ENCODE data around the gene PDCD10. TPM values are rescaled to one million over a fixed set of nuclear protein-coding genes. Genes with fewer than 3 reads are reported as not detected.

Gene PDCD10
- polyA plus RNA-seq, 1 of the 3 experiments (the other 2 are of a cell fraction) = 29.0 TPM

- Histone ChIP-seq H3K36me3 (replicated peaks in 1 of 2; ENCODE audit: control insufficient read depth in 1 of 2, insufficient read depth in 2 of 2, low read length in 1 of 2) (no peaks in the 10 kb centered on the region), H3K9ac (no peak overlapping the region), H3F3A (replicated peaks; ENCODE audit: insufficient read depth) (no peaks in the 10 kb centered on the region), H3K79me2 (ENCODE audit: insufficient read depth) (no peaks in the 10 kb centered on the region), H3K4me2 (no peak overlapping the region), H2AFZ (ENCODE audit: low read depth) (no peak overlapping the region), H3K4me3 (ENCODE audit: low read depth in 2 of 2, low read length in 1 of 2) (no peak overlapping the region), H3K9me3 (no peaks in the 10 kb centered on the region), H3K27ac (ENCODE audit: low read depth in 2 of 2, low read length in 1 of 2) (no peak overlapping the region; a peak in 1 of 4 replicates), H3K27me3 (ENCODE audit: insufficient read depth) (no peaks in the 10 kb centered on the region), H3K9me2 (no peaks in the 10 kb centered on the region), H4K20me1 (ENCODE audit: insufficient read depth) (no peaks in the 10 kb centered on the region), H3K4me1 (ENCODE audit: control insufficient read depth in 1 of 2, insufficient read depth in 2 of 2, low read depth in 1 of 2, low read length in 1 of 2) (peaks cover 0 to 22% of the 10 kb centered on the region in 2 experiments; a peak in 2 of 4 replicates)
- TF ChIP-seq GABPA (IDR thresholded peaks at IDR 0.05; ENCODE audit: low read depth) (no peak), CHD2 (IDR thresholded peaks at IDR 0.05; ENCODE audit: low read length, partially characterized antibody) (peak; percentile 10), RAD21 (IDR thresholded peaks at IDR 0.05; ENCODE audit: low read length) (no peak), EP300 (IDR thresholded peaks at IDR 0.05; ENCODE audit: borderline replicate concordance in 1 of 2, low read depth in 1 of 2, low read length in 1 of 2) (0 out of 4 replicates have a peak, but pooled peaks of 1 of the 2 experiments have one; percentile 7), SMC3 (IDR thresholded peaks at IDR 0.05; ENCODE audit: low read depth, low read length) (no peak), TCF12 (IDR thresholded peaks at IDR 0.05) (no peak), JUND (IDR thresholded peaks at IDR 0.05) (no peak), SIN3A (IDR thresholded peaks at IDR 0.05; ENCODE audit: borderline replicate concordance, low read depth, low read length) (no peak), USF2 (IDR thresholded peaks at IDR 0.05; ENCODE audit: borderline replicate concordance, low read depth, low read length) (no peak), YY1 (IDR thresholded peaks at IDR 0.05; ENCODE audit: low read depth) (no peak), MXI1 (IDR thresholded peaks at IDR 0.05; ENCODE audit: low read depth, low read length) (peak; percentile 43; the same call in 1 of the 2 replicates), RCOR1 (IDR thresholded peaks at IDR 0.05; ENCODE audit: low read length) (no peak)
- TF ChIP-seq, protein P1, sequence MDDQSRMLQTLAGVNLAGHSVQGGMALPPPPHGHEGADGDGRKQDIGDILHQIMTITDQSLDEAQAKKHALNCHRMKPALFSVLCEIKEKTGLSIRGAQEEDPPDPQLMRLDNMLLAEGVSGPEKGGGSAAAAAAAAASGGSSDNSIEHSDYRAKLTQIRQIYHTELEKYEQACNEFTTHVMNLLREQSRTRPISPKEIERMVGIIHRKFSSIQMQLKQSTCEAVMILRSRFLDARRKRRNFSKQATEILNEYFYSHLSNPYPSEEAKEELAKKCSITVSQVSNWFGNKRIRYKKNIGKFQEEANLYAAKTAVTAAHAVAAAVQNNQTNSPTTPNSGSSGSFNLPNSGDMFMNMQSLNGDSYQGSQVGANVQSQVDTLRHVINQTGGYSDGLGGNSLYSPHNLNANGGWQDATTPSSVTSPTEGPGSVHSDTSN (IDR thresholded peaks at IDR 0.05) = no peak
- TF ChIP-seq, protein P2, sequence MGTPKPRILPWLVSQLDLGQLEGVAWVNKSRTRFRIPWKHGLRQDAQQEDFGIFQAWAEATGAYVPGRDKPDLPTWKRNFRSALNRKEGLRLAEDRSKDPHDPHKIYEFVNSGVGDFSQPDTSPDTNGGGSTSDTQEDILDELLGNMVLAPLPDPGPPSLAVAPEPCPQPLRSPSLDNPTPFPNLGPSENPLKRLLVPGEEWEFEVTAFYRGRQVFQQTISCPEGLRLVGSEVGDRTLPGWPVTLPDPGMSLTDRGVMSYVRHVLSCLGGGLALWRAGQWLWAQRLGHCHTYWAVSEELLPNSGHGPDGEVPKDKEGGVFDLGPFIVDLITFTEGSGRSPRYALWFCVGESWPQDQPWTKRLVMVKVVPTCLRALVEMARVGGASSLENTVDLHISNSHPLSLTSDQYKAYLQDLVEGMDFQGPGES (IDR thresholded peaks at IDR 0.05; ENCODE audit: low read depth, low read length) = no peak
- no peak for DNase-seq
- WGBS (ENCODE audit: low lambda C conversion rate) = 38% methylated on average over 1 of the region's 1 CpG
- CTCF ChIA-PET = no interaction called here
- POLR2A ChIA-PET = no interaction called here
These were observed 49.1 kb upstream of the PDCD10 start for GRCh38 chr3:167783781-167784180.

GRCh38 chr3:167780214-167780883 lies 45.7 kb upstream of the PDCD10 start:
- Histone ChIP-seq H3K9me2 (no peaks in the 10 kb centered on the region), H2AFZ (ENCODE audit: low read depth) (no peak overlapping the region), H3F3A (replicated peaks; ENCODE audit: insufficient read depth) (no peaks in the 10 kb centered on the region), H3K79me2 (ENCODE audit: insufficient read depth) (no peaks in the 10 kb centered on the region), H4K20me1 (ENCODE audit: insufficient read depth) (no peaks in the 10 kb centered on the region), H3K27me3 (ENCODE audit: insufficient read depth) (no peaks in the 10 kb centered on the region), H3K27ac (ENCODE audit: low read depth in 2 of 2, low read length in 1 of 2) (no peak overlapping the region), H3K9me3 (no peaks in the 10 kb centered on the region), H3K36me3 (replicated peaks in 1 of 2; ENCODE audit: control insufficient read depth in 1 of 2, insufficient read depth in 2 of 2, low read length in 1 of 2) (no peaks in the 10 kb centered on the region), H3K9ac (no peak overlapping the region), H3K4me1 (ENCODE audit: control insufficient read depth in 1 of 2, insufficient read depth in 2 of 2, low read depth in 1 of 2, low read length in 1 of 2) (peaks cover 0 to 6% of the 10 kb centered on the region in 2 experiments; a peak in 2 of 4 replicates), H3K4me3 (ENCODE audit: low read depth in 2 of 2, low read length in 1 of 2) (no peak overlapping the region), H3K4me2 (no peak overlapping the region)
- WGBS (ENCODE audit: low lambda C conversion rate) = 48% methylated on average over 2 of the region's 2 CpGs
- DNase-seq = no peak
- POLR2A ChIA-PET = no interaction called here
- TF ChIP-seq NRF1 (IDR thresholded peaks at IDR 0.05; ENCODE audit: low read depth, low read length) (no peak), SMC3 (IDR thresholded peaks at IDR 0.05; ENCODE audit: low read depth, low read length) (no peak), MXI1 (IDR thresholded peaks at IDR 0.05; ENCODE audit: low read depth, low read length) (no peak), USF2 (IDR thresholded peaks at IDR 0.05; ENCODE audit: borderline replicate concordance, low read depth, low read length) (no peak), RXRA (IDR thresholded peaks at IDR 0.05; ENCODE audit: borderline replicate concordance, low read depth) (no peak)
- CTCF ChIA-PET = no interaction called here
